Smooth muscle cell (in vitro differentiated cells): ENCODE data around the gene MIEF1. TPM values are rescaled to one million over a fixed set of nuclear protein-coding genes. Genes with fewer than 3 reads are reported as not detected.

ENCODE experiments used
- DNase-seq: peaks from one replicate; lab custom pipeline; 2025; ENCODE audit not compliant: unreplicated experiment; lab: John Stamatoyannopoulos, UW
- H2AFZ ChIP-seq: fragments of 200-600 bp; sonication (generic); 2 replicates; pipeline ENCODE4 v1.6.0; 2016; ENCODE audit warnings: antibody characterized with exemption, low read depth, mild to moderate bottlenecking
- H3F3A ChIP-seq: fragments of 200-600 bp; sonication (generic); 2 replicates; pipeline ENCODE4 v1.6.0; 2017; ENCODE audit warnings: antibody characterized with exemption, low read depth
- H3K27ac ChIP-seq: fragments of 200-600 bp; sonication (generic); 2 replicates; pipeline ENCODE4 v1.5.1; 2016; ENCODE audit warnings: low read depth, mild to moderate bottlenecking
- H3K27me3 ChIP-seq: fragments of 200-600 bp; sonication (generic); 2 replicates; pipeline ENCODE4 v1.6.1; 2016; ENCODE audit warnings: low read depth, mild to moderate bottlenecking
- H3K36me3 ChIP-seq: fragments of 200-600 bp; sonication (generic); 2 replicates; pipeline ENCODE4 v1.5.1; 2016; ENCODE audit warnings: low read depth
- H3K4me1 ChIP-seq: fragments of 200-600 bp; sonication (generic); 2 replicates; pipeline ENCODE4 v1.5.1; 2016; ENCODE audit warnings: low read depth
- H3K4me2 ChIP-seq: fragments of 200-600 bp; sonication (generic); 2 replicates; pipeline ENCODE4 v1.6.0; 2016; ENCODE audit warnings: mild to moderate bottlenecking
- H3K4me3 ChIP-seq: fragments of 200-600 bp; sonication (generic); 2 replicates; pipeline ENCODE4 v1.5.1; 2016; ENCODE audit warnings: mild to moderate bottlenecking
- H3K79me2 ChIP-seq: fragments of 200-600 bp; sonication (generic); 2 replicates; pipeline ENCODE4 v1.6.0; 2016; ENCODE audit warnings: low read depth, mild to moderate bottlenecking
- H3K9ac ChIP-seq: fragments of 200-600 bp; sonication (generic); 2 replicates; pipeline ENCODE4 v1.6.0; 2016; ENCODE audit warnings: low read depth
- H3K9me3 ChIP-seq: fragments of 200-600 bp; sonication (generic); replicated peaks from 2 replicates; pipeline ENCODE4 v1.5.1; 2016; ENCODE audit warnings: low read depth
- H4K20me1 ChIP-seq: fragments of 200-600 bp; sonication (generic); 2 replicates; pipeline ENCODE4 v1.6.0; 2016; ENCODE audit warnings: low read depth
- WGBS: methylation state at CpG from one replicate; pipeline ENCODE4 v1.1.7; 2016; ENCODE audit warnings: low lambda C conversion rate; 5-methylcytosine and 5-hydroxymethylcytosine counted together
- polyA plus RNA-seq: library from polyadenylated mRNA; unstranded; fragments of >200 nt; fragmentation: Nextera tagmentation; extraction: Ambion mirVana; gene quantifications from 2 replicates; pipeline ENCODE4 v1.2.1, GENCODE V29; 2016
- total RNA-seq: library from RNA; depleted of rRNA; stranded (reverse); fragments of >200 nt; gene quantifications from 2 replicates; pipeline ENCODE4 v1.2.3, GENCODE V29; 2014
- TF ChIP-seq, protein P1 (sequence below): fragments of 200-600 bp; sonication (generic); IDR thresholded peaks from 2 replicates; pipeline ENCODE4 v1.5.1; 2017; ENCODE audit warnings: borderline replicate concordance, mild to moderate bottlenecking, antibody characterized with exemption; ENCODE audit not compliant: insufficient read depth, poor library complexity, severe bottlenecking

MIEF1 gene
- total and polyA plus RNA-seq, 2 experiments from 2014 or later: 11.1 to 14.5 TPM

DNA sequence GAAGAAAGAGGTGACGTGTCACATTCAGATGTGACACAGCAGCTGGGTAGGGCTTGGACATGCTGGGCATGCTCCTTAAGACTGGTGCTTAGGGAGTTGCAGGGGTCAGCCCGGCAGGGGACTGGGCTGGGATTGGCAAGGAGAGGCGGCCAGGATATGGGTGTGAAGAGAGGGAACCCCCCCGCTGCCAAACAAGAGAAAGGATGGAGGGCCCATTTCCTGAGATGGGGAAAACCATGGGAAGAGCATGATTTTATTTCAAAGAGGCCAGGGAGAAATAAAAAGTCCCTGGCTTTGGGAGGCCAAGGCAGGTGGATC, 23.5 kb downstream of the MIEF1 start:
- no peak overlapping the region for H3K27ac ChIP-seq
- H3K4me1 ChIP-seq: peaks cover 12% of the 10 kb centered on the region
- no peak overlapping the region for H3K9ac ChIP-seq
- whole genome bisulfite sequencing: 89% methylated on average over 4 of the region's 4 CpGs
- peaks cover 96% of the 10 kb centered on the region for H4K20me1 ChIP-seq
- H3K4me3 ChIP-seq: no peak overlapping the region
- peaks cover 25% of the 10 kb centered on the region for H3F3A ChIP-seq
- H3K27me3 ChIP-seq: no peaks in the 10 kb centered on the region
- no peak for DNase-seq
- TF ChIP-seq, protein P1, sequence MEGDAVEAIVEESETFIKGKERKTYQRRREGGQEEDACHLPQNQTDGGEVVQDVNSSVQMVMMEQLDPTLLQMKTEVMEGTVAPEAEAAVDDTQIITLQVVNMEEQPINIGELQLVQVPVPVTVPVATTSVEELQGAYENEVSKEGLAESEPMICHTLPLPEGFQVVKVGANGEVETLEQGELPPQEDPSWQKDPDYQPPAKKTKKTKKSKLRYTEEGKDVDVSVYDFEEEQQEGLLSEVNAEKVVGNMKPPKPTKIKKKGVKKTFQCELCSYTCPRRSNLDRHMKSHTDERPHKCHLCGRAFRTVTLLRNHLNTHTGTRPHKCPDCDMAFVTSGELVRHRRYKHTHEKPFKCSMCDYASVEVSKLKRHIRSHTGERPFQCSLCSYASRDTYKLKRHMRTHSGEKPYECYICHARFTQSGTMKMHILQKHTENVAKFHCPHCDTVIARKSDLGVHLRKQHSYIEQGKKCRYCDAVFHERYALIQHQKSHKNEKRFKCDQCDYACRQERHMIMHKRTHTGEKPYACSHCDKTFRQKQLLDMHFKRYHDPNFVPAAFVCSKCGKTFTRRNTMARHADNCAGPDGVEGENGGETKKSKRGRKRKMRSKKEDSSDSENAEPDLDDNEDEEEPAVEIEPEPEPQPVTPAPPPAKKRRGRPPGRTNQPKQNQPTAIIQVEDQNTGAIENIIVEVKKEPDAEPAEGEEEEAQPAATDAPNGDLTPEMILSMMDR: no peak
- H3K4me2 ChIP-seq: no peak overlapping the region
- H3K36me3 ChIP-seq: no peaks in the 10 kb centered on the region
- peaks cover 38% of the 10 kb centered on the region for H3K79me2 ChIP-seq
- no peaks in the 10 kb centered on the region for H3K9me3 ChIP-seq
- no peak overlapping the region for H2AFZ ChIP-seq

DNA sequence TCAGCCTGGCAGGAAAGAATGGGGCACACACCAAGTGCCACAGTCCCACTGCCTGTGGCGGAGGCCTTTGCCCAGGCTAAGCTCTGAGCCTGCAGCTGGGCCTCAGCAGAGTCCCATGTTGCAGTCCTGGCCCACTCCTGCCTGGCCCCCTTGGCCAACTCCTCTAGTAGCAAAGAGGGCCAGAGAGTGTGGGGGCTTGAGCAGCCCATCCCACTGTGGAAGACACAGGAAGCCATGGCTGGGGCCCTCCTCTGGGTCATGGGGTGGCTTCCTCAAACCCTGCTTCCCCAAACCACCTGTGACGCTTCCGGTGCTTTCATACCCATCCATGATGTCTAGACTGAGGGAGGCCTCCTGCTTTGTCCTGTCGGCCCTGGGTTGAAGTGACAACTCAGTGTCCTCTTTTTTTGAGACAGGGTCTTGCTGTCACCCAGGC, 24.7 kb downstream of the MIEF1 start:
- Histone ChIP-seq H3K9me3 (no peaks in the 10 kb centered on the region), H3K79me2 (peaks cover 36% of the 10 kb centered on the region), H3K27ac (peak overlapping the region; percentile 34), H3K9ac (no peak overlapping the region), H3K4me3 (no peak overlapping the region), H4K20me1 (peaks cover 84% of the 10 kb centered on the region), H3K36me3 (no peaks in the 10 kb centered on the region), H2AFZ (no peak overlapping the region), H3K4me2 (no peak overlapping the region), H3K27me3 (no peaks in the 10 kb centered on the region), H3K4me1 (peaks cover 13% of the 10 kb centered on the region), H3F3A (peaks cover 18% of the 10 kb centered on the region)
- DNase-seq: no peak
- WGBS: 92% methylated on average over 4 of the region's 4 CpGs
- TF ChIP-seq, protein P1: no peak

DNA sequence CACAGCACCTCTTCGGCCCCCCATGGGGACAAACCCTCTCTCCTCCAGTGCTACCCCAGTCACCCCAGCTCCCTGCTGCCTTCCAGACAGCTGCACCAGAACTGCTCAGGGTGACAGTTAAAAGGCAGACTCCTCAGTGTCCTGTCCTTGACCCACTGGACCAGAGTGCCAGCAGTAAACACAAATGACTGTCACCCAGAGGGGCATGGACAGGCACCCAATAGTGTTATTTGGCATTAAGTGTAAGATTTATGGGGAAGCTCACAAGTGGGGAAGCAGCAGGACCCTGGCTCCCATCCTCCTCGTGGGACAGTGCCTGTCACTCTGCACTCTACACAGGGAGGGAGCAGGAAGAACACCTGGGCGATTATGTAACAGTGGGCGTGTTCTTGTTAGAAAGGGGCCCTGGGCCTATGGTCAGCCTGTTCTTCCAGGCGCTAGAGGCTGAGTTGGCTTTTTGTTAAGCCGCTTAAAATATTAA, 25.4 kb downstream of the MIEF1 start:
- WGBS: 74% methylated on average over 6 of the region's 6 CpGs
- TF ChIP-seq, protein P1: no peak
- no peaks in the 10 kb centered on the region for H3K9me3 ChIP-seq
- H3K27me3 ChIP-seq: no peaks in the 10 kb centered on the region
- H4K20me1 ChIP-seq: peaks cover 77% of the 10 kb centered on the region
- H3F3A ChIP-seq: peaks cover 11% of the 10 kb centered on the region
- H3K4me2 ChIP-seq: no peak overlapping the region
- peaks cover 12% of the 10 kb centered on the region for H3K4me1 ChIP-seq
- H3K27ac ChIP-seq: no peak overlapping the region
- no peaks in the 10 kb centered on the region for H3K36me3 ChIP-seq
- H3K9ac ChIP-seq: no peak overlapping the region
- peaks cover 32% of the 10 kb centered on the region for H3K79me2 ChIP-seq
- no peak overlapping the region for H3K4me3 ChIP-seq
- DNase-seq: no peak
- no peak overlapping the region for H2AFZ ChIP-seq

DNA sequence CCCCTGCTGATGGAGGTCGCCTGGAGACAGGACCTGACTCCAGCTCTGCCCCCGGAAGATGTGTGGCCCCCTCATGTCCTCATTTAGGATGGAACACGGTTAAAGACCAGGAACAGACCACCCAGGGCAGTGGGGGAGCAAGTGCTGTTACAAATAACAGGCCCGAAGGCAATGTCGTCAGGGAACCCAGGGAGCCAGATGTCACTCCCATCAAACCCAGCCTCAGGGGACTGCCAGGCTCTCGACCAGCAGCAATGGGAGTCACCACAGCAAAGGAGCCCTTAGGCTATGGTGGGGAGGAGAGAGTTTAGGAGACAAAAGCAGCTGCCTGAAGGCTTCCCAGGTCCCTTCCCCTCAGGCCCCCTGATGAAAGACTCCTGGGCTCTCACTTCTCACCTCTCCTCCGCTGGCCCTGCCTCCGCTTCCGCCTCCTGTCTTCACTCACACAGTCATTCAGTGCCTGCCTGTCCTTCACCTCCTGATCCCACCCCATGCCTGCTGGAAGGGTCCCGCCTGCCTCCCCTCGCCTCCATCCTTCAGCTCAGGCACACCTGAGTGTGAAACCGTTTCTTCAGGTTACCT, 26.1 kb downstream of the MIEF1 start:
- DNase-seq: no peak
- peaks cover 70% of the 10 kb centered on the region for H4K20me1 ChIP-seq
- peaks cover 10% of the 10 kb centered on the region for H3K4me1 ChIP-seq
- TF ChIP-seq, protein P1: no peak
- peaks cover 25% of the 10 kb centered on the region for H3K79me2 ChIP-seq
- H2AFZ ChIP-seq: no peak overlapping the region
- no peaks in the 10 kb centered on the region for H3K36me3 ChIP-seq
- peaks cover 6% of the 10 kb centered on the region for H3F3A ChIP-seq
- H3K9me3 ChIP-seq: no peaks in the 10 kb centered on the region
- no peaks in the 10 kb centered on the region for H3K27me3 ChIP-seq
- no peak overlapping the region for H3K27ac ChIP-seq
- H3K4me2 ChIP-seq: no peak overlapping the region
- no peak overlapping the region for H3K4me3 ChIP-seq
- WGBS: 76% methylated on average over 12 of the region's 12 CpGs
- H3K9ac ChIP-seq: no peak overlapping the region
